ENCODE results near the gene SV2B. TPM values are rescaled to one million over a fixed set of nuclear protein-coding genes. Genes with fewer than 3 reads are reported as not detected.

The SV2B gene
- total and polyA plus RNA-seq, 9 of the 15 experiments (the other 6 are each of a cell fraction or from before 2014, with no cell fraction given) = 0.01 to 0.25 (median 0.11) TPM

- POLR2A ChIA-PET = interaction anchor here (0.6 to 0.8 kb wide), 3 partner anchors 9 to 63 kb away, joined by 3 to 5 read pairs (median 4); no protein-coding TSS in a partner anchor
- Histone ChIP-seq H3K4me2 (ENCODE audit: insufficient read depth, low read length) (no peak overlapping the region), H3K79me2 (ENCODE audit: control insufficient read depth, insufficient read depth, low read length) (no peaks in the 10 kb centered on the region), H3K9me1 (ENCODE audit: control insufficient read depth, insufficient read depth, low read length) (no peaks in the 10 kb centered on the region), H2AFZ (ENCODE audit: low read depth, low read length) (no peak overlapping the region), H3K9me3 (replicated peaks; ENCODE audit: control insufficient read depth, insufficient read depth, low read depth, low read length) (no peaks in the 10 kb centered on the region), H3K27me3 (ENCODE audit: control insufficient read depth in 2 of 2, insufficient read depth in 2 of 2, low read length in 2 of 2) (no peaks in the 10 kb centered on the region; a peak in 1 of 5 replicates), H3K9ac (ENCODE audit: insufficient read depth in 1 of 2, low read depth in 2 of 2, low read length in 2 of 2) (no peak overlapping the region), H4K20me1 (replicated peaks; ENCODE audit: control insufficient read depth, insufficient read depth, low read length) (no peaks in the 10 kb centered on the region), H3K4me3 (no peak overlapping the region), H3K36me3 (ENCODE audit: control insufficient read depth, insufficient read depth, low read length) (no peaks in the 10 kb centered on the region), H3K27ac (ENCODE audit: extremely low read depth, low read depth, low read length) (no peak overlapping the region), H3K4me1 (replicated peaks in 1 of 2; ENCODE audit: control insufficient read depth in 2 of 2, insufficient read depth in 2 of 2, low read length in 2 of 2) (no peaks in the 10 kb centered on the region)
- FAIRE-seq (no peak), ATAC-seq (no peak), DNase-seq (ENCODE audit: extremely low read depth in 1 of 4, low spot score in 3 of 4) (no peak)
- intact Hi-C loops (cut with micrococcal nuclease) (no loop called here), in situ Hi-C loops (cut with MboI) (no loop called here)
- CTCF ChIA-PET (ENCODE audit: low intra/inter-chr PET ratio) = no interaction called here
- BruUV-seq (replicated peaks) = no TSS peak
- WGBS (ENCODE audit: insufficient coverage, low coverage, missing lambda C conversion rate) = under 1% methylated on average over 10 of the region's 10 CpGs
- TF ChIP-seq CC2D1A (IDR thresholded peaks at IDR 0.05) (no peak), BRF1 (IDR thresholded peaks at IDR 0.05; ENCODE audit: borderline replicate concordance, extremely low read depth, insufficient read length) (no peak), CHD1 (IDR thresholded peaks at IDR 0.05; ENCODE audit: low read length) (no peak), WHSC1 (IDR thresholded peaks at IDR 0.05; ENCODE audit: low read length) (no peak), NCOA2 (IDR thresholded peaks at IDR 0.05; ENCODE audit: partially characterized antibody in 2 of 2) (no peak), ZNF699 (CRISPR knock-in tag; IDR thresholded peaks at IDR 0.05; ENCODE audit: insufficient replicate concordance) (no peak), KLF16 (IDR thresholded peaks at IDR 0.05) (no peak), HLTF (IDR thresholded peaks at IDR 0.05) (no peak), RBM39 (optimal IDR thresholded peaks at IDR 0.05; ENCODE audit: low read depth, low read length) (no peak), BCLAF1 (IDR thresholded peaks at IDR 0.05; ENCODE audit: borderline replicate concordance in 1 of 2, control insufficient read depth in 1 of 2, low read depth in 2 of 2, low read length in 1 of 2) (no peak), FUS (optimal IDR thresholded peaks at IDR 0.05; ENCODE audit: low read depth, low read length) (no peak), DACH1 (IDR thresholded peaks at IDR 0.05; ENCODE audit: partially characterized antibody) (no peak), TSC22D4 (tag; IDR thresholded peaks at IDR 0.05) (no peak), SAP30 (IDR thresholded peaks at IDR 0.05; ENCODE audit: borderline replicate concordance, insufficient read depth, low read depth, low read length, poor library complexity, severe bottlenecking) (no peak), RFX1 (IDR thresholded peaks at IDR 0.05) (no peak)
- TF ChIP-seq, protein P1, sequence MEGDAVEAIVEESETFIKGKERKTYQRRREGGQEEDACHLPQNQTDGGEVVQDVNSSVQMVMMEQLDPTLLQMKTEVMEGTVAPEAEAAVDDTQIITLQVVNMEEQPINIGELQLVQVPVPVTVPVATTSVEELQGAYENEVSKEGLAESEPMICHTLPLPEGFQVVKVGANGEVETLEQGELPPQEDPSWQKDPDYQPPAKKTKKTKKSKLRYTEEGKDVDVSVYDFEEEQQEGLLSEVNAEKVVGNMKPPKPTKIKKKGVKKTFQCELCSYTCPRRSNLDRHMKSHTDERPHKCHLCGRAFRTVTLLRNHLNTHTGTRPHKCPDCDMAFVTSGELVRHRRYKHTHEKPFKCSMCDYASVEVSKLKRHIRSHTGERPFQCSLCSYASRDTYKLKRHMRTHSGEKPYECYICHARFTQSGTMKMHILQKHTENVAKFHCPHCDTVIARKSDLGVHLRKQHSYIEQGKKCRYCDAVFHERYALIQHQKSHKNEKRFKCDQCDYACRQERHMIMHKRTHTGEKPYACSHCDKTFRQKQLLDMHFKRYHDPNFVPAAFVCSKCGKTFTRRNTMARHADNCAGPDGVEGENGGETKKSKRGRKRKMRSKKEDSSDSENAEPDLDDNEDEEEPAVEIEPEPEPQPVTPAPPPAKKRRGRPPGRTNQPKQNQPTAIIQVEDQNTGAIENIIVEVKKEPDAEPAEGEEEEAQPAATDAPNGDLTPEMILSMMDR (IDR thresholded peaks at IDR 0.05 in 2 of 3, conservative IDR thresholded peaks at IDR 0.05 in 1 of 3; ENCODE audit: insufficient read depth in 2 of 3, low read depth in 1 of 3, low read length in 3 of 3) = no peak
Observed at GRCh38 chr15:91152896-91153581, 53.0 kb downstream of the SV2B start.

All from K562 (cell line).